ENCODE measurements around the gene REV3L. TPM values are rescaled to one million over a fixed set of nuclear protein-coding genes. Genes with fewer than 3 reads are reported as not detected.

REV3L gene
- total RNA-seq, 1 experiment from 2014 or later, result 5.3 TPM

DNA sequence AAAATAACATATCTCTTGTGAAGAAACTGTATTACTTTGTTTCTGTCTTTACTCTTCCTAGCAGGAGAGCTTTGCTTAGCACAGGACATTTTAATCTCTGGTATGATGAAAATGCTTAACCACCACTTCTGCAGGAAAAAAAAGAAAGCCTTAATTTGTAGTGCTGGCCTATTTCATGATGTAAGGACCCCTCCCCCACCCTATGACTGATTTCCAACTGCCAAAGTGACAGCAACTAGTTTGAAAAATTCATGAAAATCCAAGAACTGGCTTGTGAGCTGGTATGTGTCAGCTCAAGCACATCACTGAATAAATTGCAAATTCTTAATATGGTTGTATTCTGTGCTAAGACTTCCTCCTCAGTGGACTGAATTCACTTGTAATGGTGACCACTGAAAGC, 125.3 kb downstream of the REV3L start:
- Histone ChIP-seq H3K27me3 (ENCODE audit: insufficient read depth, low read length) (no peaks in the 10 kb centered on the region), H3K9me3 (ENCODE audit: control insufficient read depth, low read depth, low read length) (no peaks in the 10 kb centered on the region), H4K20me1 (ENCODE audit: control insufficient read depth, insufficient read depth, insufficient read length) (no peaks in the 10 kb centered on the region), H3K18ac (ENCODE audit: insufficient read length, low read depth, low read length) (no peak overlapping the region), H3K4ac (ENCODE audit: low read depth, low read length) (no peak overlapping the region), H2AK5ac (ENCODE audit: insufficient read length, low read length) (no peak overlapping the region), H3K23ac (ENCODE audit: insufficient read length, low read depth, low read length) (no peak overlapping the region), H4K91ac (ENCODE audit: insufficient read length, low read depth, low read length) (no peak overlapping the region), H2BK120ac (ENCODE audit: low read depth, low read length, poor library complexity, severe bottlenecking) (no peak overlapping the region), H3K79me1 (ENCODE audit: insufficient read depth, low read depth, low read length, poor library complexity, severe bottlenecking) (no peaks in the 10 kb centered on the region), H3K56ac (ENCODE audit: insufficient read length, low read depth, low read length) (no peak overlapping the region), H2AFZ (ENCODE audit: low read length) (no peak overlapping the region), H3K14ac (ENCODE audit: insufficient read depth, low read length) (no peak overlapping the region), H2BK12ac (ENCODE audit: insufficient read length, low read depth, low read length) (no peak overlapping the region), H2BK15ac (ENCODE audit: low read depth, low read length) (no peak overlapping the region), H3T11ph (ENCODE audit: low read length) (no peak overlapping the region), H3K9ac (ENCODE audit: extremely low read depth, insufficient read length, low read length) (no peak overlapping the region), H3K27ac (ENCODE audit: insufficient read length, low read depth, low read length) (no peak overlapping the region), H2BK5ac (ENCODE audit: insufficient read length, low read length) (no peak overlapping the region), H2BK20ac (ENCODE audit: low read depth, low read length, poor library complexity, severe bottlenecking) (no peak overlapping the region), H4K5ac (ENCODE audit: insufficient read length, low read depth, low read length) (no peak overlapping the region), H3K79me2 (ENCODE audit: insufficient read depth, low read length) (no peaks in the 10 kb centered on the region), H3K23me2 (ENCODE audit: insufficient read length, low read depth, low read length, poor library complexity, severe bottlenecking) (no peaks in the 10 kb centered on the region), H3K4me1 (ENCODE audit: insufficient read depth, low read length) (no peaks in the 10 kb centered on the region), H3K4me2 (ENCODE audit: insufficient read depth, insufficient read length, low read length) (no peak overlapping the region), H4K8ac (replicated peaks; ENCODE audit: insufficient read length, low read depth, low read length) (no peak overlapping the region)
- TF ChIP-seq, protein P1, sequence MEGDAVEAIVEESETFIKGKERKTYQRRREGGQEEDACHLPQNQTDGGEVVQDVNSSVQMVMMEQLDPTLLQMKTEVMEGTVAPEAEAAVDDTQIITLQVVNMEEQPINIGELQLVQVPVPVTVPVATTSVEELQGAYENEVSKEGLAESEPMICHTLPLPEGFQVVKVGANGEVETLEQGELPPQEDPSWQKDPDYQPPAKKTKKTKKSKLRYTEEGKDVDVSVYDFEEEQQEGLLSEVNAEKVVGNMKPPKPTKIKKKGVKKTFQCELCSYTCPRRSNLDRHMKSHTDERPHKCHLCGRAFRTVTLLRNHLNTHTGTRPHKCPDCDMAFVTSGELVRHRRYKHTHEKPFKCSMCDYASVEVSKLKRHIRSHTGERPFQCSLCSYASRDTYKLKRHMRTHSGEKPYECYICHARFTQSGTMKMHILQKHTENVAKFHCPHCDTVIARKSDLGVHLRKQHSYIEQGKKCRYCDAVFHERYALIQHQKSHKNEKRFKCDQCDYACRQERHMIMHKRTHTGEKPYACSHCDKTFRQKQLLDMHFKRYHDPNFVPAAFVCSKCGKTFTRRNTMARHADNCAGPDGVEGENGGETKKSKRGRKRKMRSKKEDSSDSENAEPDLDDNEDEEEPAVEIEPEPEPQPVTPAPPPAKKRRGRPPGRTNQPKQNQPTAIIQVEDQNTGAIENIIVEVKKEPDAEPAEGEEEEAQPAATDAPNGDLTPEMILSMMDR (conservative IDR thresholded peaks at IDR 0.05), result no peak
- H3K9me3 Mint-ChIP-seq, result no peaks in the 10 kb centered on the region
- no peak overlapping the region for H3K4me3 Mint-ChIP-seq
- no peaks in the 10 kb centered on the region for H3K36me3 Mint-ChIP-seq (ENCODE audit: insufficient read depth in 1 of 3, low read depth in 3 of 3)
- no peaks in the 10 kb centered on the region for H3K27me3 Mint-ChIP-seq (ENCODE audit: low read depth)
- DNase-seq, result no peak
- H3K27ac Mint-ChIP-seq, result no peak overlapping the region
- 0 out of 4 replicates have a peak, but pooled peaks cover 0 to 3% of the 10 kb centered on the region in 2 experiments for H3K4me1 Mint-ChIP-seq

Measured in H9 (cell line).